Gastrocnemius medialis (tissue), 4 donors: Measurements from ENCODE around the gene MINDY4.

Source experiments
- POLR2A ChIP-seq, 2 donors: fragments of 450-650 bp; IDR thresholded peaks; one replicate each; pipeline ENCODE4 v1.6.1; 2017; ENCODE audit warnings: antibody characterized with exemption in 2 of 2, mild to moderate bottlenecking in 2 of 2, moderate library complexity in 2 of 2
- TF ChIP-seq, protein P1 (sequence below), 5 experiments: fragments of 450-650 bp in 3 of 5; fragments of 200-600 bp in 2 of 5; sonication (generic) in 2 of 5; IDR thresholded peaks in 4 of 5; conservative IDR thresholded peaks in 1 of 5; 1 replicate in 4 of 5; 2 replicates in 1 of 5; pipeline ENCODE4 v1.5.1; 2016 to 2019; ENCODE audit warnings: antibody characterized with exemption in 5 of 5, mild to moderate bottlenecking in 3 of 5, moderate library complexity in 3 of 5

GRCh38 chr7:30928254-30928872 is 157.1 kb downstream of the MINDY4 start:
- TF ChIP-seq, protein P1, sequence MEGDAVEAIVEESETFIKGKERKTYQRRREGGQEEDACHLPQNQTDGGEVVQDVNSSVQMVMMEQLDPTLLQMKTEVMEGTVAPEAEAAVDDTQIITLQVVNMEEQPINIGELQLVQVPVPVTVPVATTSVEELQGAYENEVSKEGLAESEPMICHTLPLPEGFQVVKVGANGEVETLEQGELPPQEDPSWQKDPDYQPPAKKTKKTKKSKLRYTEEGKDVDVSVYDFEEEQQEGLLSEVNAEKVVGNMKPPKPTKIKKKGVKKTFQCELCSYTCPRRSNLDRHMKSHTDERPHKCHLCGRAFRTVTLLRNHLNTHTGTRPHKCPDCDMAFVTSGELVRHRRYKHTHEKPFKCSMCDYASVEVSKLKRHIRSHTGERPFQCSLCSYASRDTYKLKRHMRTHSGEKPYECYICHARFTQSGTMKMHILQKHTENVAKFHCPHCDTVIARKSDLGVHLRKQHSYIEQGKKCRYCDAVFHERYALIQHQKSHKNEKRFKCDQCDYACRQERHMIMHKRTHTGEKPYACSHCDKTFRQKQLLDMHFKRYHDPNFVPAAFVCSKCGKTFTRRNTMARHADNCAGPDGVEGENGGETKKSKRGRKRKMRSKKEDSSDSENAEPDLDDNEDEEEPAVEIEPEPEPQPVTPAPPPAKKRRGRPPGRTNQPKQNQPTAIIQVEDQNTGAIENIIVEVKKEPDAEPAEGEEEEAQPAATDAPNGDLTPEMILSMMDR (IDR thresholded peaks at IDR 0.05 in 4 of 5, conservative IDR thresholded peaks at IDR 0.05 in 1 of 5) = no peak
- TF ChIP-seq POLR2A (IDR thresholded peaks at IDR 0.05) = no peak
